ENCODE data around the gene HIRA. TPM values are rescaled to one million over a fixed set of nuclear protein-coding genes. Genes with fewer than 3 reads are reported as not detected.

HIRA gene
- total RNA-seq, 1 donor from 2014 or later: 43.3 TPM

DNA sequence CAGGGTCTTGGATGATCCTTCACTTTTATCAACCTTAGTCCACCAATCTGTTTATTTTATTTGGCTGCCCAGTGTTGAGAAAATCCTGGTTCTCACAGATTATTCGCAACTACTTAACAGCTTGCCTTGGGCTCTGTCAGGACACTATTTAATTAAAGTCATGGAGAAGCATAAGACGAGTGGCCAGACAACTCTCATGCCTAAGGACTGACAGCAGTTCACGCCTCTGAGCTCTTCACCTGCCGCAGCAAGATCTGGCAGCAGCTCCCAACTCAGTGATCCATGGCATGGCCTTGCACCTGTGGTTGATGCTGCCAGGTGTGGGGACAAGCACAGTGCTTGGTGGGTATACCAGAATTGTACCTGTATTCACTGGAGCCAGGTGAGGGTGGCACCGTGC is 37.8 kb downstream of the HIRA start:
- TF ChIP-seq, protein P1, sequence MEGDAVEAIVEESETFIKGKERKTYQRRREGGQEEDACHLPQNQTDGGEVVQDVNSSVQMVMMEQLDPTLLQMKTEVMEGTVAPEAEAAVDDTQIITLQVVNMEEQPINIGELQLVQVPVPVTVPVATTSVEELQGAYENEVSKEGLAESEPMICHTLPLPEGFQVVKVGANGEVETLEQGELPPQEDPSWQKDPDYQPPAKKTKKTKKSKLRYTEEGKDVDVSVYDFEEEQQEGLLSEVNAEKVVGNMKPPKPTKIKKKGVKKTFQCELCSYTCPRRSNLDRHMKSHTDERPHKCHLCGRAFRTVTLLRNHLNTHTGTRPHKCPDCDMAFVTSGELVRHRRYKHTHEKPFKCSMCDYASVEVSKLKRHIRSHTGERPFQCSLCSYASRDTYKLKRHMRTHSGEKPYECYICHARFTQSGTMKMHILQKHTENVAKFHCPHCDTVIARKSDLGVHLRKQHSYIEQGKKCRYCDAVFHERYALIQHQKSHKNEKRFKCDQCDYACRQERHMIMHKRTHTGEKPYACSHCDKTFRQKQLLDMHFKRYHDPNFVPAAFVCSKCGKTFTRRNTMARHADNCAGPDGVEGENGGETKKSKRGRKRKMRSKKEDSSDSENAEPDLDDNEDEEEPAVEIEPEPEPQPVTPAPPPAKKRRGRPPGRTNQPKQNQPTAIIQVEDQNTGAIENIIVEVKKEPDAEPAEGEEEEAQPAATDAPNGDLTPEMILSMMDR (conservative IDR thresholded peaks at IDR 0.05): no peak
- no peaks in the 10 kb centered on the region for H3K27me3 Mint-ChIP-seq
- peaks cover 13% of the 10 kb centered on the region for H3K36me3 Mint-ChIP-seq
- no peaks in the 10 kb centered on the region for H3K9me3 Mint-ChIP-seq
- H3K27ac Mint-ChIP-seq: no peak overlapping the region
- H3K4me1 Mint-ChIP-seq (ENCODE audit: unreplicated experiment): no peaks in the 10 kb centered on the region
- no peak overlapping the region for H3K4me3 Mint-ChIP-seq
- DNase-seq (ENCODE audit: extremely low spot score, unreplicated experiment): no peak

DNA sequence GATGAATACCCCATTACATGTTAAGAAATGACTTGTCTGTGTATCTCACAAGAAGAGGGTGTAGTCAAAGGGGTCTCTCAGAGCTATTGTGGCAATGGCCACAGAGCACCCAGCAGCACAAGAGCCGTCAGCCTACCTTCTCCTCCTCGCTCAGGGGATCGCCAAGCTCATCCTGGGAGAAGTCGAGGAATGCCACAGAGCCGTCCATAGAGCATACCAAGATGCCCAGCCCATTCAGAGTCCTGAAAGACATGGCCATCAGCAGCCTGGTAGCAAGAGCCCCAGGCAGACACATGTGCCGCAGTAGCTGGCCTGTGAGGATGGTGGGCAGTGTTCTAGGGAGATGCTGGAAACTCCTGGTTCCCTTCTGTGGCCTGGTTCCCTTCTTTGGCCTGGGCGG is 44.0 kb downstream of the HIRA start:
- Mint-ChIP-seq H3K27ac (no peak overlapping the region), H3K9me3 (no peaks in the 10 kb centered on the region), H3K36me3 (peaks cover 13% of the 10 kb centered on the region), H3K27me3 (no peaks in the 10 kb centered on the region), H3K4me3 (no peak overlapping the region), H3K4me1 (ENCODE audit: unreplicated experiment) (no peaks in the 10 kb centered on the region)
- TF ChIP-seq, protein P1 (conservative IDR thresholded peaks at IDR 0.05): no peak
- DNase-seq (ENCODE audit: extremely low spot score, unreplicated experiment): no peak

DNA sequence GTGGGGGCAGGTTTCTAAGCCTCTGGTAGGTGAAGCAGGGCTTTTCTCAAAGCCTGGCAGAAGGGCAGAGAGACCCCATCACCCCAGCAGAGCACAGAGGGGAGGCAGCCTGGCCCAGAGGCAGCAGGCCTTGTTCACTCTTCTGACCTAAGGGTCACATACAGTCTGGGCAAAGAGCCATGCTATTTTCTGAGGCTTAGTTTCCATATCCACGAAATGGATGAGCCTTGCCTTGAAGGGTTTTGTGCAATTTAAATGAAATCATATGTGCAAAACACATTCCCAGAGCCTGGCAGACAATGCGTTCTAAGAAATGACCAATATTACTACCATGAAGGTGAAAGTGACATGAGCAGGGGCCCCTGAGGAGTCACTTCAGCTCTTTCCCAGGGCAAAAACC is 44.5 kb downstream of the HIRA start:
- TF ChIP-seq, protein P1 (conservative IDR thresholded peaks at IDR 0.05): no peak
- peaks cover 13% of the 10 kb centered on the region for H3K36me3 Mint-ChIP-seq
- H3K4me3 Mint-ChIP-seq: no peak overlapping the region
- H3K4me1 Mint-ChIP-seq (ENCODE audit: unreplicated experiment): no peaks in the 10 kb centered on the region
- H3K9me3 Mint-ChIP-seq: no peaks in the 10 kb centered on the region
- H3K27ac Mint-ChIP-seq: no peak overlapping the region
- no peaks in the 10 kb centered on the region for H3K27me3 Mint-ChIP-seq
- peak; percentile 44 for DNase-seq (ENCODE audit: extremely low spot score, unreplicated experiment)

DNA sequence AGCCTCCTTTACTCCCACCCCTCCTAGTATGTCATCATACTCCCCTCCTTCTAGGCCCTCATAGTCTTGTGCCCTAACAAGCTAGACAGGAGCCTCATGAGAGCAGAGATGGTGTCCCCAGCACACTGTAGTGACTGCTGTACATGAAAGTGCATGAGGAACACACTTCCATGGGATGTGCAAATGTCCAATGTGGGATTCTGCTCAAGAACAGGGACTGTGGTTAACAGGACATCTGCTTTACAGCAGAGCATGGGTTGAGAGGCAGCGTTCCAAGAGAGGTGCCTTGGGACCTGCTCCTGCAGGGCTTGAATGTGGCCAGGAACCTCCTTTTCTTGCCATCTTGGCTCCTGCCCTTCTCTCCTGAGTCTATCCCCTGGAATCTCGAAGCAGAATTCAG is 45.3 kb downstream of the HIRA start:
- H3K4me1 Mint-ChIP-seq (ENCODE audit: unreplicated experiment): no peaks in the 10 kb centered on the region
- no peak overlapping the region for H3K4me3 Mint-ChIP-seq
- no peaks in the 10 kb centered on the region for H3K27me3 Mint-ChIP-seq
- H3K9me3 Mint-ChIP-seq: no peaks in the 10 kb centered on the region
- peaks cover 13% of the 10 kb centered on the region for H3K36me3 Mint-ChIP-seq
- DNase-seq (ENCODE audit: extremely low spot score, unreplicated experiment): peak; percentile 40
- H3K27ac Mint-ChIP-seq: no peak overlapping the region
- TF ChIP-seq, protein P1 (conservative IDR thresholded peaks at IDR 0.05): no peak

DNA sequence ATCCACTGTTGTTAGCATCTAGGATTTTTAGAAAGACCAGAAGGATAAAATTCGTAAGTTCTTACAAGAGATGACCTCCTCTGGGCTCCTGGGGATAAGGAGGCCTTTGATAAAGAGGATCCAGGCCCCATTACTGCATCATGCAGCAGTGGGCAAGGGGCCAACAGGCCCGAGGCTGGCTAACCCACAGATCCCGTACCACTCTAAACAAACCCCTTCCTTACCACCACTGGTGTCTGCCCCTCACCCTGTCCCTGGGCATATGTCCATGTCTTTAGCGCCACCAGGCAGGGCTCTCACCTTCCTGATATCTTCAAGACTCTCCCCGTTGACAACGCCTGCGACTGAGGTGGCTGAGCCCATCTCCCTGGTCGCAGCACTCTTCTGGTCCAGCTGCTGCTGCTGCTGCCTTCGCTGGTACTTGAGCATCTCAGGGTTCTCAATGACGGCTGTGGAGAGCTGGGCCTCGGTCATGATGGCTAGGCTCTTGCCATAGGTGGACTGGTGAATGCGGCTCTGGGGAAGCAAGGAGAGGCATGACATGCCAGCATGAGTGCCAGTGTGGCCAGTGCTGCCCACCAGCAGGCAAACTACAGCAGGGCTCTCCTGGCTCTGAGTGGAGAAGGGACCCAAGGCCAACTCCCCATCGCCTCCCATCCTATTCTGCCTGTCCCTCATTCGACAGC is 46.2 kb downstream of the HIRA start:
- H3K27ac Mint-ChIP-seq: no peak overlapping the region
- peak; percentile 47 for DNase-seq (ENCODE audit: extremely low spot score, unreplicated experiment)
- no peaks in the 10 kb centered on the region for H3K27me3 Mint-ChIP-seq
- H3K36me3 Mint-ChIP-seq: peaks cover 8% of the 10 kb centered on the region
- no peaks in the 10 kb centered on the region for H3K4me1 Mint-ChIP-seq (ENCODE audit: unreplicated experiment)
- no peaks in the 10 kb centered on the region for H3K9me3 Mint-ChIP-seq
- TF ChIP-seq, protein P1 (conservative IDR thresholded peaks at IDR 0.05): no peak
- no peak overlapping the region for H3K4me3 Mint-ChIP-seq
